Colonic mucosa (tissue), 4 donors: ENCODE results near the gene CALHM4. TPM values are rescaled to one million over a fixed set of nuclear protein-coding genes. Genes with fewer than 3 reads are reported as not detected.

Experiments
- DNase-seq: peaks from one replicate; pipeline ENCODE4 v3.0.0-alpha.2; 2020
- H3K27ac ChIP-seq: fragments of 200-600 bp; one replicate; pipeline ENCODE4 v1.8.0; 2021
- H3K27me3 ChIP-seq: fragments of 200-600 bp; one replicate; pipeline ENCODE4 v1.8.0; 2021
- H3K36me3 ChIP-seq: fragments of 200-600 bp; one replicate; pipeline ENCODE4 v1.8.0; 2021
- H3K4me1 ChIP-seq: fragments of 200-600 bp; one replicate; pipeline ENCODE4 v1.8.0; 2021; ENCODE audit warnings: mild to moderate bottlenecking
- H3K4me3 ChIP-seq: fragments of 200-600 bp; one replicate; pipeline ENCODE4 v1.8.0; 2021
- H3K9ac ChIP-seq, 2 donors: one replicate each; pipeline ENCODE4 v1.7.0; 2013; ENCODE audit warnings: control low read depth in 2 of 2, low read depth in 2 of 2, low read length in 2 of 2
- H3K9me3 ChIP-seq: fragments of 200-600 bp; one replicate; pipeline ENCODE4 v1.8.0; 2021
- intact Hi-C: fragments of 100-400 bp; cut with DNase I; formaldehyde crosslinking; loops from one replicate; pipeline ENCODE4 v1.14.1; 2022
- total RNA-seq, 2 donors: library from RNA; stranded (reverse); fragmentation: NEBNext Ultra II Directional in 1 of 2; extraction: Animal tissue kit (Norgen Biotek cat#: 25700) in 1 of 2; gene quantifications; one replicate each; pipeline ENCODE4 v1.2.1, GENCODE V29; 2021
- TF ChIP-seq, protein P1 (sequence below): fragments of 200-600 bp; IDR thresholded peaks from one replicate; pipeline ENCODE4 v1.8.0; 2022; ENCODE audit warnings: antibody characterized with exemption, mild to moderate bottlenecking
- donor health status: healthy.
- donor health status: DM: no; HTN: no; CAD: no.
- donor health status: DM: no; HTN: no; CAD: no.

CALHM4 gene
- total RNA-seq, 2 donors from 2014 or later = not detected

- TF ChIP-seq, protein P1, sequence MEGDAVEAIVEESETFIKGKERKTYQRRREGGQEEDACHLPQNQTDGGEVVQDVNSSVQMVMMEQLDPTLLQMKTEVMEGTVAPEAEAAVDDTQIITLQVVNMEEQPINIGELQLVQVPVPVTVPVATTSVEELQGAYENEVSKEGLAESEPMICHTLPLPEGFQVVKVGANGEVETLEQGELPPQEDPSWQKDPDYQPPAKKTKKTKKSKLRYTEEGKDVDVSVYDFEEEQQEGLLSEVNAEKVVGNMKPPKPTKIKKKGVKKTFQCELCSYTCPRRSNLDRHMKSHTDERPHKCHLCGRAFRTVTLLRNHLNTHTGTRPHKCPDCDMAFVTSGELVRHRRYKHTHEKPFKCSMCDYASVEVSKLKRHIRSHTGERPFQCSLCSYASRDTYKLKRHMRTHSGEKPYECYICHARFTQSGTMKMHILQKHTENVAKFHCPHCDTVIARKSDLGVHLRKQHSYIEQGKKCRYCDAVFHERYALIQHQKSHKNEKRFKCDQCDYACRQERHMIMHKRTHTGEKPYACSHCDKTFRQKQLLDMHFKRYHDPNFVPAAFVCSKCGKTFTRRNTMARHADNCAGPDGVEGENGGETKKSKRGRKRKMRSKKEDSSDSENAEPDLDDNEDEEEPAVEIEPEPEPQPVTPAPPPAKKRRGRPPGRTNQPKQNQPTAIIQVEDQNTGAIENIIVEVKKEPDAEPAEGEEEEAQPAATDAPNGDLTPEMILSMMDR = no peak
- no peaks in the 10 kb centered on the region for H3K9me3 ChIP-seq
- intact Hi-C loops = no loop called here
Measured at GRCh38 chr6:116542426-116542825, 11.1 kb upstream of the CALHM4 start.

DNA sequence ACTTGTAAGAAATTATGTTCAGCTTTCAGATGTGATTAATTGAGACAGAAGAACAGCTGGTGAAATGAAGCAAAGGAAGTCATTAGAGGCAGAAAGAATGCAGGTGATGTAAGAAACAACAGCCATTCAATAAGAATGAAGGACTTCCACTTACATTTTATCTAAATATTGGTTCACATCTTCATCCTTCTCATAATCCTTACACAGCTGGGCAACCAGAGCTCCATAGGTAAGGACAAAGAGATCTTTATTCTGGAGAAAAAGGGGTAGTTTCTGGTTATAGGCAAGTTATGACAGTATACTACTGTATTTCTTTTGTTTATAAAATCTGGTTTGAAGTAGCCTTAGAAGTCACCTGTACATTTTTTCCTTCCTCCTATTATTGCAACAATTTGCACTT is 10.4 kb upstream of the CALHM4 start:
- Histone ChIP-seq H3K9me3 (no peaks in the 10 kb centered on the region), H3K4me1 (no peaks in the 10 kb centered on the region), H3K36me3 (no peaks in the 10 kb centered on the region), H3K4me3 (no peak overlapping the region), H3K27me3 (no peaks in the 10 kb centered on the region), H3K27ac (no peak overlapping the region), H3K9ac (no peak overlapping the region)
- intact Hi-C loops = no loop called here
- DNase-seq = no peak
- TF ChIP-seq, protein P1 = no peak

More at GRCh38 chr6:116542426-116542825, 11.1 kb upstream of the CALHM4 start:
- Histone ChIP-seq H3K9ac (no peak overlapping the region), H3K27ac (no peak overlapping the region), H3K36me3 (no peaks in the 10 kb centered on the region), H3K27me3 (no peaks in the 10 kb centered on the region), H3K4me3 (no peak overlapping the region), H3K4me1 (no peaks in the 10 kb centered on the region)
- no peak for DNase-seq

DNA sequence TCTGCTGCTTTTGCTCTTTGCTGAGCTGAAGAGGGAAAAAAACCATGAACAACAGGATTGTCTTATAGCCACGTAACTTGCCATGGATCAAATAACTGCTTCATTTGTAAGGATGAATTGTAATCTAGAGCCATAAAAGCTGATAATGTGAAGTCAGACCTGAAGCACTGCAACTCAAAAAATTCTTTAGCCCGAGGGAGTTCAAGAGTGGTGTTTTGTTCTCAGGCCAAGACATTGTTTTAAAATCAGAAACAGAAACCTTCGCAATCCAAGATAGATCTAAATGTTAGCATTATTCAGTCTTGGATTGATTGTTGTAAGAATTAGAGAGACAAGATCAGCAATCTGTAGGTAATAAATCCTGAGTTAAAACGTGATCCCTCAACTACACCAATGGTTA is 7.9 kb upstream of the CALHM4 start, which contains the start of gene TRAPPC3L:
TSS of gene TRAPPC3L (minus strand) at position 34 of the 400 bp plus-strand sequence. CDS start 170 bp downstream, outside the sequence.
- TF ChIP-seq, protein P1 = no peak
- intact Hi-C loops = no loop called here
- no peak within 1 kb of the TSS for H3K4me3 ChIP-seq

GRCh38 chr6:116547358-116547757 is 6.2 kb upstream of the CALHM4 start:
- H3K9me3 ChIP-seq = no peaks in the 10 kb centered on the region
- TF ChIP-seq, protein P1 = no peak
- no peaks in the 10 kb centered on the region for H3K36me3 ChIP-seq
- H3K4me3 ChIP-seq = no peak overlapping the region
- no peak for DNase-seq
- H3K27ac ChIP-seq = no peak overlapping the region
- H3K9ac ChIP-seq = no peak overlapping the region
- no peaks in the 10 kb centered on the region for H3K4me1 ChIP-seq
- no peaks in the 10 kb centered on the region for H3K27me3 ChIP-seq
- intact Hi-C loops = no loop called here

More for the DNA sequence above, 7.9 kb upstream of the CALHM4 start, which contains the start of gene TRAPPC3L:
- Histone ChIP-seq H3K27me3 (no peaks in the 10 kb centered on the region), H3K36me3 (no peaks in the 10 kb centered on the region), H3K9ac (no peak within 1 kb of the TSS), H3K27ac (no peak within 1 kb of the TSS), H3K9me3 (no peaks in the 10 kb centered on the region), H3K4me1 (no peaks in the 10 kb centered on the region)
- DNase-seq = no peak

DNA sequence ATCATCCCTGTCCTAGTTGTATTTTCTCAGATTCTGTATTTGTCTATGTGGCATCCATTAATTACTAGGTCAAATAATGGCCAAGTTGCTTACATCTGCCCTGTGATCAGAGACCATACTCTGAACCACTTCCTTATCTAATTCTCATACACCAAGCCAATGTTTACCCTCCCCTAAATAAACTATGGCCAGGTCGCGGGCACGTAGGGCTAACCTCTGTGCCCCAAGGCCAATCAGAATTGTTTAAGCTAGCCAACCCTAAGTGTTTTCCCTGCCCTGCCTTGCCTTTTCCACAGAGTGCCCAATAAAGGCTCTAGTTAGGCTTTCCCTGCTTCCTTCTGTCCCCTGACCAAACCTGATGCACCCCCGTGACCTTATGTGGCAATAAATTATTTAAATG is 2.8 kb upstream of the CALHM4 start:
- no peaks in the 10 kb centered on the region for H3K4me1 ChIP-seq
- H3K27me3 ChIP-seq = no peaks in the 10 kb centered on the region
- no peak overlapping the region for H3K9ac ChIP-seq
- TF ChIP-seq, protein P1 = no peak
- no peaks in the 10 kb centered on the region for H3K9me3 ChIP-seq
- no peak overlapping the region for H3K4me3 ChIP-seq
- no peak for DNase-seq
- no peaks in the 10 kb centered on the region for H3K36me3 ChIP-seq
- H3K27ac ChIP-seq = no peak overlapping the region
- intact Hi-C loops = no loop called here
